Heart right ventricle (tissue), 16 donors: ENCODE results near the gene EHMT1. TPM values are rescaled to one million over a fixed set of nuclear protein-coding genes. Genes with fewer than 3 reads are reported as not detected.

Experiments used
- ATAC-seq, 8 donors: fragments of 200-7000 bp; cut with Tn5 transposase; one replicate each; pipeline ENCODE4 v1.9.1; 2020; ENCODE audit warnings: mild to moderate bottlenecking in 8 of 8, moderate library complexity in 8 of 8, moderate number of reproducible peaks in 1 of 8
- DNase-seq, 2 donors: peaks; one replicate each; pipeline ENCODE4 v3.0.0-alpha.2; 2020
- H3K27ac ChIP-seq, 10 donors: fragments of 200-600 bp; sonication (generic) in 2 of 10; one replicate each; pipeline versions ENCODE4 v1.5.0 to v1.8.0; 2020 to 2022; ENCODE audit warnings: mild to moderate bottlenecking in 3 of 10
- H3K27me3 ChIP-seq, 7 donors: fragments of 200-600 bp; one replicate each; pipeline ENCODE4 v1.8.0; 2021 to 2022; ENCODE audit warnings: mild to moderate bottlenecking in 2 of 7
- H3K36me3 ChIP-seq, 9 donors: fragments of 200-600 bp; sonication (generic) in 1 of 9; one replicate each; pipeline versions ENCODE4 v1.5.0 to v1.8.0; 2020 to 2022; ENCODE audit warnings: mild to moderate bottlenecking in 2 of 9
- H3K4me1 ChIP-seq, 9 donors: fragments of 200-600 bp; sonication (generic) in 1 of 9; one replicate each; pipeline versions ENCODE4 v1.5.0 to v1.8.0; 2020 to 2022; ENCODE audit warnings: mild to moderate bottlenecking in 4 of 9
- H3K4me3 ChIP-seq, 10 donors: fragments of 200-600 bp; sonication (generic) in 2 of 10; one replicate each; pipeline versions ENCODE4 v1.5.0 to v1.8.0; 2020 to 2022; ENCODE audit warnings: mild to moderate bottlenecking in 7 of 10, moderate library complexity in 2 of 10
- H3K9me3 ChIP-seq, 11 donors: fragments of 200-600 bp in 10 of 11; sonication (generic) in 2 of 11; one replicate each; pipeline versions ENCODE4 v1.5.0 to v1.8.0; 2013 to 2022; ENCODE audit warnings: mild to moderate bottlenecking in 2 of 11, control low read depth in 1 of 11, moderate library complexity in 1 of 11
- CTCF ChIP-seq, 9 donors: fragments of 200-600 bp; sonication (generic) in 2 of 9; IDR thresholded peaks; one replicate each; pipeline versions ENCODE4 v1.5.0 to v1.8.0; 2021 to 2022; ENCODE audit warnings: antibody characterized with exemption in 9 of 9, mild to moderate bottlenecking in 5 of 9, moderate library complexity in 1 of 9
- WGBS, 2 donors: extraction: QIAGEN DNeasy Blood & Tissue Kit; methylation state at CpG; one replicate each; pipeline ENCODE4 v1.1.7; 2013; ENCODE audit warnings: inconsistent platforms in 1 of 2; 5-methylcytosine and 5-hydroxymethylcytosine counted together
- intact Hi-C, 10 donors: fragments of 100-400 bp; cut with DNase I; formaldehyde crosslinking; loops; one replicate each; pipeline versions ENCODE4 v1.11.1 to v1.14.2; 2022
- polyA plus RNA-seq, 2 donors: library from polyadenylated mRNA; stranded (reverse); fragments of 200-250 nt; gene quantifications; one replicate each; pipeline ENCODE4 v1.2.3, GENCODE V29; 2013
- total RNA-seq, 10 donors: library from RNA; stranded (reverse); fragmentation: NEBNext Ultra II Directional in 3 of 10; extraction: Animal tissue kit (Norgen Biotek cat#: 25700) in 3 of 10; gene quantifications; one replicate each; pipeline versions ENCODE4 v1.2.1 to v1.2.4, GENCODE V29; 2021 to 2023
- donor health status: Arrhythmogenic right ventricular cardiomyopathy.
- donor health status: ischemic (EF 13 %, LVEDD 7.1; RV severe dilation, severe dysfunction).
- donor health status: healthy with polysubstance abuse.
- donor health status: DM: no; HTN: yes; CAD: no.
- donor health status: DM: no; HTN: no; CAD: no.
- donor health status: ischemic (EF 25% LVEDD 6.9; RV normal size, moderate dysfunction).
- donor health status: ischemic (EF 25% LVEDD 5.7; RV mildly dilated, moderate dysfunction).
- donor health status: healthy.
- donor health status: DM: yes; HTN: yes; CAD: no.
- donor health status: Ischemic cardiomyopathy.
- donor health status: ischemic (EF 35%, LVEDD 5.7; RV mildly dilated, moderate dysfunction).
- donor health status: nonischemic (EF 11% LVEDD 7.7; RV severe dilation, severe dysfunction).
- donor health status: DM: yes; HTN: yes; CAD: no.
- donor health status: PGD.
- donor health status: ischemic (EF 29% LVEDD 5.4; RV normal size, mild dysfunction).
- donor health status: nonischemic (EF 23%, LVEDD 6.1; RV moderate dilation, normal function).

EHMT1 gene
- total and polyA plus RNA-seq, 12 donors, result 19.6 to 45.1 (median 31.1) TPM

GRCh38 chr9:137758067-137758466, 139.3 kb downstream of the EHMT1 start:
- intact Hi-C loops, result loop anchor here in 2 of 10 donors (10.0 kb wide), 1 partner anchor 83 kb away; no protein-coding TSS in a partner anchor
- ATAC-seq (no peak), DNase-seq (no peak)
- Histone ChIP-seq H3K27me3 (no peaks in the 10 kb centered on the region), H3K4me3 (no peak overlapping the region), H3K36me3 (peaks cover 0 to 99% (median 27%) of the 10 kb centered on the region in 9 donors), H3K4me1 (peaks cover 0 to 13% (median 0%) of the 10 kb centered on the region in 9 donors), H3K9me3 (peaks cover 0 to 13% (median 3%) of the 10 kb centered on the region in 11 donors), H3K27ac (no peak overlapping the region)
- no peak for TF ChIP-seq CTCF (IDR thresholded peaks at IDR 0.05)
- WGBS, 2 donors, result 94 to 97% methylated on average over 16 of the region's 16 CpGs

- 96 to 97% methylated on average over 11 of the region's 11 CpGs for WGBS, 2 donors
- H3K36me3 ChIP-seq, result peaks cover 0 to 99% (median 38%) of the 10 kb centered on the region in 9 donors
Measured at GRCh38 chr9:137759117-137759516, 140.3 kb downstream of the EHMT1 start.

GRCh38 chr9:137759649-137760321, 141.0 kb downstream of the EHMT1 start:
- 94% methylated on average over 24 of the region's 24 CpGs for WGBS, 2 donors
- no peak for TF ChIP-seq CTCF (IDR thresholded peaks at IDR 0.05)
- DNase-seq (no peak), ATAC-seq (no peak)
- Histone ChIP-seq H3K27ac (no peak overlapping the region), H3K4me1 (peaks cover 0 to 13% (median 0%) of the 10 kb centered on the region in 9 donors), H3K27me3 (no peaks in the 10 kb centered on the region), H3K4me3 (no peak overlapping the region), H3K36me3 (peaks cover 0 to 99% (median 34%) of the 10 kb centered on the region in 9 donors), H3K9me3 (peaks cover 0 to 11% (median 3%) of the 10 kb centered on the region in 11 donors)
- intact Hi-C loops, result loop anchor here in 2 of 10 donors (10.0 kb wide), 1 partner anchor 85 kb away; no protein-coding TSS in a partner anchor

More at GRCh38 chr9:137759117-137759516, 140.3 kb downstream of the EHMT1 start:
- DNase-seq (no peak), ATAC-seq (no peak)
- intact Hi-C loops, result loop anchor here in 2 of 10 donors (10.0 kb wide), 1 partner anchor 84 kb away; no protein-coding TSS in a partner anchor
- no peaks in the 10 kb centered on the region for H3K27me3 ChIP-seq
- peaks cover 0 to 13% (median 3%) of the 10 kb centered on the region in 11 donors for H3K9me3 ChIP-seq
- no peak overlapping the region for H3K4me3 ChIP-seq
- no peak overlapping the region for H3K27ac ChIP-seq
- H3K4me1 ChIP-seq, result peaks cover 0 to 13% (median 0%) of the 10 kb centered on the region in 9 donors
- TF ChIP-seq CTCF (IDR thresholded peaks at IDR 0.05), result no peak

DNA sequence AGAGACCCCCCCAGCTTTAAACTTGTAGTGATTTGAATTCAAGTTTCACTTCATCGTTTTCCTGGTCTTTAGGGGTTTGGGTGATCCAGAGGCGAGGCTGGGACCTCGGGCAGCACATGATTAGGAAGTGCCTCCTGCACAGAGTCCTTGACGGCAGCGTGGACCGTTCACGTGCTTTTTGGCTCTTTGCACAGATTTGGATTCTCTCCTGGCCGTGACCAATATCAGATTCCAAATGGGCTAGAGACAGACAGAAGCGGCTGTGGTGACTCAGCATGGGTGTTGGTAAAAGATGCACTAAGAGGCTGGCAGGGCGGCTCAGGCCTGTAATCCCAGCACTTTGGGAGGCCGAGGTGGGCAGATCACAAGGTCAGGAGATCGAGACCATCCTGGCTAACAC, 141.6 kb downstream of the EHMT1 start:
- Histone ChIP-seq H3K36me3 (peaks cover 0 to 98% (median 28%) of the 10 kb centered on the region in 9 donors), H3K27me3 (no peaks in the 10 kb centered on the region), H3K4me1 (peaks cover 0 to 13% (median 0%) of the 10 kb centered on the region in 9 donors), H3K27ac (no peak overlapping the region), H3K4me3 (no peak overlapping the region), H3K9me3 (peaks cover 0 to 4% (median 1%) of the 10 kb centered on the region in 11 donors)
- DNase-seq (no peak), ATAC-seq (no peak)
- no peak for TF ChIP-seq CTCF (IDR thresholded peaks at IDR 0.05)
- intact Hi-C loops, result no loop called here
- 96 to 98% methylated on average over 12 of the region's 12 CpGs for WGBS, 2 donors
